Keratinocyte (primary cell): Measurements from ENCODE around the gene C9orf85. TPM values are rescaled to one million over a fixed set of nuclear protein-coding genes. Genes with fewer than 3 reads are reported as not detected.

Experiments used
- DNase-seq: peaks from one replicate; pipeline ENCODE4 v3.0.0-alpha.2; 2011; ENCODE audit warnings: low read depth, missing footprints, low spot score
- FAIRE-seq: peaks from 2 replicates; lab custom pipeline; 2011; peaks lifted over from hg19 to GRCh38; lab: Jason Lieb, UNC
- H2AFZ ChIP-seq: 2 replicates; pipeline ENCODE4 v1.6.0; 2012; ENCODE audit warnings: low read length, control low read depth, inconsistent platforms; ENCODE audit not compliant: control insufficient read depth
- H3K27ac ChIP-seq: 2 replicates; pipeline ENCODE4 v1.5.1; 2011; ENCODE audit warnings: low read length; ENCODE audit not compliant: control insufficient read depth, insufficient read depth
- H3K27me3 ChIP-seq: 3 replicates; pipeline ENCODE4 v1.6.0; 2011; ENCODE audit warnings: low read length; ENCODE audit not compliant: control insufficient read depth, insufficient read depth; ENCODE audit errors: extremely low read depth
- H3K36me3 ChIP-seq, 2 experiments: 2 replicates in 1 of 2; 3 replicates in 1 of 2; pipeline ENCODE4 v1.5.1; 2011; ENCODE audit warnings: low read length in 2 of 2, mild to moderate bottlenecking in 1 of 2; ENCODE audit not compliant: control insufficient read depth in 2 of 2, insufficient read depth in 2 of 2; ENCODE audit errors: extremely low read depth in 1 of 2
- H3K4me1 ChIP-seq: 3 replicates; pipeline ENCODE4 v1.5.1; 2011; ENCODE audit warnings: low read length; ENCODE audit not compliant: control insufficient read depth, insufficient read depth; ENCODE audit errors: extremely low read depth
- H3K4me2 ChIP-seq: 3 replicates; pipeline ENCODE4 v1.6.0; 2011; ENCODE audit warnings: low read depth, low read length; ENCODE audit not compliant: control insufficient read depth, insufficient read depth; ENCODE audit errors: extremely low read depth
- H3K4me3 ChIP-seq, 3 experiments: fragments of 200-600 bp in 1 of 3; sonication (generic) in 1 of 3; 2 replicates in 2 of 3; 3 replicates in 1 of 3; pipeline ENCODE4 v1.5.1; 2011 to 2016; ENCODE audit warnings: low read length in 3 of 3, mild to moderate bottlenecking in 3 of 3, control low read depth in 2 of 3, inconsistent platforms in 1 of 3, low read depth in 1 of 3, mixed read lengths in 1 of 3, mixed run types in 1 of 3, moderate library complexity in 1 of 3; ENCODE audit not compliant: control insufficient read depth in 2 of 3, insufficient read depth in 2 of 3; ENCODE audit errors: extremely low read depth in 1 of 3
- H3K79me2 ChIP-seq: 2 replicates; pipeline ENCODE4 v1.6.0; 2012; ENCODE audit warnings: low read length; ENCODE audit not compliant: control insufficient read depth, insufficient read depth
- H3K9ac ChIP-seq: 3 replicates; pipeline ENCODE4 v1.6.0; 2011; ENCODE audit warnings: low read length; ENCODE audit not compliant: control insufficient read depth, insufficient read depth; ENCODE audit errors: extremely low read depth
- H3K9me1 ChIP-seq: 3 replicates; pipeline ENCODE4 v1.6.0; 2011; ENCODE audit warnings: low read length; ENCODE audit not compliant: control insufficient read depth, insufficient read depth; ENCODE audit errors: extremely low read depth
- H3K9me3 ChIP-seq: 2 replicates; pipeline ENCODE4 v1.5.1; 2012; ENCODE audit warnings: low read depth, low read length; ENCODE audit not compliant: control insufficient read depth
- H4K20me1 ChIP-seq: 3 replicates; pipeline ENCODE4 v1.6.0; 2011; ENCODE audit warnings: low read length; ENCODE audit not compliant: control insufficient read depth, insufficient read depth; ENCODE audit errors: extremely low read depth
- EZH2 ChIP-seq: IDR thresholded peaks from one replicate; pipeline ENCODE4 v1.6.1; 2012; ENCODE audit warnings: inconsistent platforms, mild to moderate bottlenecking, low read length, moderate library complexity
- dilution Hi-C: fragments of 300-500 bp; cut with MboI; formaldehyde crosslinking; loops from one replicate; pipeline ENCODE4 v1.7.0; 2020; ENCODE audit warnings: low sequenced_read_pairs; ENCODE audit not compliant: extremely low pct_ligation_motif_present
- polyA plus RNA-seq, 5 experiments: library from polyadenylated mRNA; depleted of rRNA in 3 of 5; stranded (reverse) in 3 of 5; stranded (forward) in 1 of 5; unstranded in 1 of 5; fragments of >200 nt; gene quantifications; 1 replicate in 1 of 5; 2 replicates in 3 of 5; 3 replicates in 1 of 5; pipeline versions ENCODE4 v1.2.1 to v1.2.3, GENCODE V29; 2011 to 2012; ENCODE audit warnings: missing spikeins in 2 of 5, low read depth in 1 of 5, low replicate concordance in 1 of 5
- TF ChIP-seq, protein P1 (sequence below), 3 experiments: IDR thresholded peaks in 1 of 3; conservative IDR thresholded peaks in 1 of 3; optimal IDR thresholded peaks in 1 of 3; 2 replicates in 2 of 3; 3 replicates in 1 of 3; pipeline versions ENCODE3 to v1.5.1; 2011; ENCODE audit warnings: low read length in 3 of 3, mild to moderate bottlenecking in 3 of 3, moderate library complexity in 2 of 3, control low read depth in 1 of 3, inconsistent platforms in 1 of 3; ENCODE audit not compliant: insufficient read depth in 2 of 3; ENCODE audit errors: extremely low read depth in 1 of 3

C9orf85 gene
- polyA plus RNA-seq, 1 donor (not counting 4 experiments of a cell fraction or from before 2014, with no cell fraction given): 18.2 TPM

DNA sequence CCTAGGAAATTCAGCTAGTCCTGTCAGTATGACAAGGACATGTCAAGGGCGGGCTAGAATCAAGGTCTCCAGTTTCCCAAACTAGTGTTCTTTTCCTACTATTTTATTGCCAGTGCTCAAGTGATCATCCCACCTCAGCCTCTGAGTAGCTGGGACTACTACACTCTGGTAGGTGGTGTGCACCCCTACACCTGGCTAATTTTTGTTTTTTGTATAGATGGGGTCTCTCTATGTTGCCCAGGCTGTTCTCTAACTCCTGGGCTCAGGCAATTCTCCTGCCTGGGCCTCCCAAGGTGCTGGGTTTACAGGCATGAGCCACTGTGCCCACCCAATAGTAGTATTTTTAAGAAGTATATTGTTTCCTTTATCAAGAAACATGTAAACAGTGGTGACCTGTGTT lies 54.0 kb downstream of the C9orf85 start:
- no peaks in the 10 kb centered on the region for H3K9me1 ChIP-seq
- H3K4me1 ChIP-seq: no peaks in the 10 kb centered on the region
- peaks cover 0 to 8% of the 10 kb centered on the region in 2 experiments for H3K36me3 ChIP-seq
- FAIRE-seq (no peak), DNase-seq (no peak)
- H4K20me1 ChIP-seq: no peaks in the 10 kb centered on the region
- no peak overlapping the region for H3K4me3 ChIP-seq
- peaks cover 2% of the 10 kb centered on the region for H3K79me2 ChIP-seq
- H3K4me2 ChIP-seq: no peak overlapping the region
- H3K27ac ChIP-seq: no peak overlapping the region
- H3K9me3 ChIP-seq: peaks cover 2% of the 10 kb centered on the region
- no peaks in the 10 kb centered on the region for H3K27me3 ChIP-seq
- H2AFZ ChIP-seq: no peak overlapping the region
- no peak overlapping the region for H3K9ac ChIP-seq
- TF ChIP-seq, protein P1, sequence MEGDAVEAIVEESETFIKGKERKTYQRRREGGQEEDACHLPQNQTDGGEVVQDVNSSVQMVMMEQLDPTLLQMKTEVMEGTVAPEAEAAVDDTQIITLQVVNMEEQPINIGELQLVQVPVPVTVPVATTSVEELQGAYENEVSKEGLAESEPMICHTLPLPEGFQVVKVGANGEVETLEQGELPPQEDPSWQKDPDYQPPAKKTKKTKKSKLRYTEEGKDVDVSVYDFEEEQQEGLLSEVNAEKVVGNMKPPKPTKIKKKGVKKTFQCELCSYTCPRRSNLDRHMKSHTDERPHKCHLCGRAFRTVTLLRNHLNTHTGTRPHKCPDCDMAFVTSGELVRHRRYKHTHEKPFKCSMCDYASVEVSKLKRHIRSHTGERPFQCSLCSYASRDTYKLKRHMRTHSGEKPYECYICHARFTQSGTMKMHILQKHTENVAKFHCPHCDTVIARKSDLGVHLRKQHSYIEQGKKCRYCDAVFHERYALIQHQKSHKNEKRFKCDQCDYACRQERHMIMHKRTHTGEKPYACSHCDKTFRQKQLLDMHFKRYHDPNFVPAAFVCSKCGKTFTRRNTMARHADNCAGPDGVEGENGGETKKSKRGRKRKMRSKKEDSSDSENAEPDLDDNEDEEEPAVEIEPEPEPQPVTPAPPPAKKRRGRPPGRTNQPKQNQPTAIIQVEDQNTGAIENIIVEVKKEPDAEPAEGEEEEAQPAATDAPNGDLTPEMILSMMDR (optimal IDR thresholded peaks at IDR 0.05 in 1 of 3, IDR thresholded peaks at IDR 0.05 in 1 of 3, conservative IDR thresholded peaks at IDR 0.05 in 1 of 3; ENCODE audit: extremely low read depth in 1 of 3, insufficient read depth in 2 of 3, low read length in 3 of 3): no peak
- no peak for TF ChIP-seq EZH2
- dilution Hi-C loops: no loop called here

DNA sequence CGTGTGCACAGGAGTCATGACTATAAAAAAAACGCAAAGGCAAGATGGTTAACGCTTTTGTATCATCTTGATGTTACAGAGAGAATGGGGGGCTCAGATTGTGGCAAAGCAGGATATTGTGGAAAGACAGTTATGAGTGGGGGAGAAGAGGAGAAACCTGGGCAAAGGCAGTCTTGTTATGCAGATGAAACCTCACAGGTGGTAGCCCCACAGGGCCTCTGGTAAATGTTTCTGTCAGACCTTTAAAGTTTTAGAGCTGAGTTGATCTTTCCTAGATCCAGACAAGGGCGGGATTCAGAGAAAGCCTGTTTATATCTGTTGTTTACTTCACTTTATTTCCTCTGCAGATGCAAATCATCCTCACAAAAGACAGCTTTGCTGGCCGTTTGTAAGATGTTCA lies 55.2 kb downstream of the C9orf85 start:
- H3K4me1 ChIP-seq: no peaks in the 10 kb centered on the region
- no peaks in the 10 kb centered on the region for H3K27me3 ChIP-seq
- no peak overlapping the region for H3K9ac ChIP-seq
- H3K9me1 ChIP-seq: no peaks in the 10 kb centered on the region
- no peaks in the 10 kb centered on the region for H4K20me1 ChIP-seq
- no peak for DNase-seq
- H3K79me2 ChIP-seq: peaks cover 2% of the 10 kb centered on the region
- H3K4me2 ChIP-seq: no peak overlapping the region
- H3K4me3 ChIP-seq: no peak overlapping the region
- H2AFZ ChIP-seq: no peak overlapping the region
- H3K36me3 ChIP-seq: peaks cover 0 to 8% of the 10 kb centered on the region in 2 experiments
- H3K9me3 ChIP-seq: peaks cover 2% of the 10 kb centered on the region
- TF ChIP-seq, protein P1 (optimal IDR thresholded peaks at IDR 0.05 in 1 of 3, IDR thresholded peaks at IDR 0.05 in 1 of 3, conservative IDR thresholded peaks at IDR 0.05 in 1 of 3; ENCODE audit: extremely low read depth in 1 of 3, insufficient read depth in 2 of 3, low read length in 3 of 3): no peak
- no peak for TF ChIP-seq EZH2
- no peak overlapping the region for H3K27ac ChIP-seq
- dilution Hi-C loops: no loop called here
- no peak for FAIRE-seq
